Neural cell (in vitro differentiated cells): ENCODE data around the gene FXYD6. TPM values are rescaled to one million over a fixed set of nuclear protein-coding genes. Genes with fewer than 3 reads are reported as not detected.

ENCODE experiments used
- H2AFZ ChIP-seq: fragments of 200-600, 300-800 bp; sonication (generic), shearing (Covaris generic); 2 replicates; pipeline ENCODE4 v1.6.0; 2014; ENCODE audit warnings: low read depth, mild to moderate bottlenecking, antibody characterized with exemption, low read length, moderate library complexity
- H3F3A ChIP-seq: fragments of 200-600 bp; shearing (Covaris generic); 2 replicates; pipeline ENCODE4 v1.6.1; 2016; ENCODE audit warnings: mild to moderate bottlenecking, moderate library complexity, mixed read lengths, antibody characterized with exemption, low read length; ENCODE audit not compliant: insufficient read depth, poor library complexity, severe bottlenecking
- H3K27ac ChIP-seq: fragments of 200-600, 300-800 bp; sonication (generic), shearing (Covaris generic); 2 replicates; pipeline ENCODE4 v1.5.1; 2014; ENCODE audit warnings: mild to moderate bottlenecking, low read length, moderate library complexity
- H3K27me3 ChIP-seq: fragments of 300-800, 200-600 bp; sonication (generic), shearing (Covaris generic); 2 replicates; pipeline ENCODE4 v1.6.0; 2014; ENCODE audit warnings: mild to moderate bottlenecking, low read depth, low read length, moderate library complexity; ENCODE audit not compliant: insufficient read depth
- H3K36me3 ChIP-seq: fragments of 300-800, 200-600 bp; sonication (generic), shearing (Covaris generic); 2 replicates; pipeline ENCODE4 v1.5.1; 2014; ENCODE audit warnings: mild to moderate bottlenecking, antibody characterized with exemption, low read length, moderate library complexity; ENCODE audit not compliant: insufficient read depth
- H3K4me2 ChIP-seq: fragments of 300-800, 200-600 bp; sonication (generic), shearing (Covaris generic); 2 replicates; pipeline ENCODE4 v1.6.0; 2014; ENCODE audit warnings: mild to moderate bottlenecking, low read length
- H3K4me3 ChIP-seq: fragments of 300-800, 200-600 bp; sonication (generic), shearing (Covaris generic); 2 replicates; pipeline ENCODE4 v1.5.1; 2014; ENCODE audit warnings: mild to moderate bottlenecking, low read length, moderate library complexity
- H3K79me2 ChIP-seq: fragments of 200-600 bp; shearing (Covaris generic); replicated peaks from 2 replicates; pipeline ENCODE4 v1.6.0; 2014; ENCODE audit warnings: mild to moderate bottlenecking, low read length, moderate library complexity; ENCODE audit not compliant: insufficient read depth
- H3K9ac ChIP-seq: fragments of 300-800, 200-600 bp; sonication (generic), shearing (Covaris generic); 2 replicates; pipeline ENCODE4 v1.6.1; 2016; ENCODE audit warnings: mild to moderate bottlenecking, low read length, mixed read lengths
- H3K9me2 ChIP-seq: fragments of 200-600 bp; shearing (Covaris generic); 2 replicates; pipeline ENCODE4 v1.6.1; 2016; ENCODE audit warnings: mild to moderate bottlenecking, low read length, mixed read lengths; ENCODE audit not compliant: insufficient read depth
- H3K9me3 ChIP-seq: fragments of 200-600, 300-800 bp; sonication (generic), shearing (Covaris generic); 2 replicates; pipeline ENCODE4 v1.6.1; 2016; ENCODE audit warnings: mild to moderate bottlenecking, mixed run types, low read length, moderate library complexity, mixed read lengths
- H4K20me1 ChIP-seq: fragments of 200-600 bp; shearing (Covaris generic); 2 replicates; pipeline ENCODE4 v1.6.1; 2016; ENCODE audit warnings: mild to moderate bottlenecking, mixed run types; ENCODE audit not compliant: insufficient read depth
- EP300 ChIP-seq: fragments of 450-650 bp; conservative IDR thresholded peaks from 2 replicates; pipeline ENCODE4 v1.6.1; 2014; ENCODE audit warnings: antibody characterized with exemption, mild to moderate bottlenecking, moderate library complexity; ENCODE audit not compliant: poor library complexity, severe bottlenecking
- EZH2 ChIP-seq: fragments of 200-600, 300-800 bp; shearing (Covaris generic), sonication (generic); IDR thresholded peaks from 2 replicates; pipeline ENCODE4 v1.6.1; 2014; ENCODE audit warnings: antibody characterized with exemption, low read length, borderline replicate concordance, mild to moderate bottlenecking; ENCODE audit not compliant: insufficient read depth, poor library complexity, severe bottlenecking
- MXI1 ChIP-seq: fragments of 450-650 bp; conservative IDR thresholded peaks from 2 replicates; pipeline ENCODE4 v1.6.1; 2014; ENCODE audit warnings: antibody characterized with exemption, mild to moderate bottlenecking; ENCODE audit not compliant: poor library complexity, severe bottlenecking
- POLR2AphosphoS5 ChIP-seq: IDR thresholded peaks from 2 replicates; pipeline ENCODE4 v1.6.1; 2012
- RAD21 ChIP-seq: fragments of 450-650 bp; conservative IDR thresholded peaks from 2 replicates; pipeline ENCODE4 v1.6.1; 2014; ENCODE audit warnings: antibody characterized with exemption, mild to moderate bottlenecking, moderate library complexity
- SMC3 ChIP-seq: fragments of 450-650 bp; conservative IDR thresholded peaks from 2 replicates; pipeline ENCODE4 v1.6.1; 2014; ENCODE audit warnings: antibody characterized with exemption, mild to moderate bottlenecking, moderate library complexity; ENCODE audit not compliant: poor library complexity
- TAF1 ChIP-seq: IDR thresholded peaks from 2 replicates; pipeline ENCODE4 v1.6.1; 2012; ENCODE audit warnings: low read depth
- polyA plus RNA-seq: library from polyadenylated mRNA; depleted of rRNA; stranded (reverse); fragments of >200 nt; gene quantifications from 2 replicates; pipeline ENCODE4 v1.2.3, GENCODE V29; 2014
- TF ChIP-seq, protein P1 (sequence below): IDR thresholded peaks from 2 replicates; pipeline ENCODE4 v1.6.1; 2012; ENCODE audit warnings: borderline replicate concordance
- TF ChIP-seq, protein P2 (sequence below): fragments of 450-650 bp; IDR thresholded peaks from 2 replicates; pipeline ENCODE4 v1.5.1; 2014; ENCODE audit warnings: antibody characterized with exemption, mild to moderate bottlenecking, moderate library complexity; ENCODE audit not compliant: poor library complexity, severe bottlenecking

Gene FXYD6
- polyA plus RNA-seq, 1 donor from 2014 or later, result 218 TPM

DNA sequence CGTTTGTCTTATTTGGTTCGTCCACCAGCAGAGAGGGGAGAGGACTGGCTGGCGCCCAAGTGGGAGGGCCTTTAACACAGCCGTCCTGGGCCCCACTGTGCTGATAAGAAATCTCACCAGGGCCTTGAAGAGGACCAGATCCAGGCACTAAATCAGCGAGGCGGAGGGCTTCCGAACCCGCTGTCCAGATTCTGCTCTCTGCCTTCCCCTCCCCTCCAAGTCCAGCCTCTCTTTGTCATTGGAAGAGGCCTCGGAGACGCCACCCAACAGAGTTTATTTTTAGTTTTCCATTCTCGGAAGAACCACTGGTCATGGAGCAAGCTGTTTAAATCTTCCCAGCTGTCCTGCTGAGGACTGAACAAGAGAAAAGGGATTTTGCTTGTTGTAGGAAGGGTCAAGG lies 9.3 kb upstream of the FXYD6 start:
- Histone ChIP-seq H3K27ac (no peak overlapping the region), H3K27me3 (no peaks in the 10 kb centered on the region), H3K9me2 (no peaks in the 10 kb centered on the region), H2AFZ (no peak overlapping the region), H3K36me3 (no peaks in the 10 kb centered on the region), H3K4me2 (no peak overlapping the region), H3K9me3 (no peaks in the 10 kb centered on the region), H3K4me3 (no peak overlapping the region), H4K20me1 (no peaks in the 10 kb centered on the region), H3K79me2 (no peaks in the 10 kb centered on the region), H3F3A (no peaks in the 10 kb centered on the region), H3K9ac (no peak overlapping the region)
- TF ChIP-seq RAD21 (no peak), EZH2 (no peak), EP300 (no peak), SMC3 (no peak), MXI1 (no peak), POLR2AphosphoS5 (no peak), TAF1 (no peak)
- TF ChIP-seq, protein P1, sequence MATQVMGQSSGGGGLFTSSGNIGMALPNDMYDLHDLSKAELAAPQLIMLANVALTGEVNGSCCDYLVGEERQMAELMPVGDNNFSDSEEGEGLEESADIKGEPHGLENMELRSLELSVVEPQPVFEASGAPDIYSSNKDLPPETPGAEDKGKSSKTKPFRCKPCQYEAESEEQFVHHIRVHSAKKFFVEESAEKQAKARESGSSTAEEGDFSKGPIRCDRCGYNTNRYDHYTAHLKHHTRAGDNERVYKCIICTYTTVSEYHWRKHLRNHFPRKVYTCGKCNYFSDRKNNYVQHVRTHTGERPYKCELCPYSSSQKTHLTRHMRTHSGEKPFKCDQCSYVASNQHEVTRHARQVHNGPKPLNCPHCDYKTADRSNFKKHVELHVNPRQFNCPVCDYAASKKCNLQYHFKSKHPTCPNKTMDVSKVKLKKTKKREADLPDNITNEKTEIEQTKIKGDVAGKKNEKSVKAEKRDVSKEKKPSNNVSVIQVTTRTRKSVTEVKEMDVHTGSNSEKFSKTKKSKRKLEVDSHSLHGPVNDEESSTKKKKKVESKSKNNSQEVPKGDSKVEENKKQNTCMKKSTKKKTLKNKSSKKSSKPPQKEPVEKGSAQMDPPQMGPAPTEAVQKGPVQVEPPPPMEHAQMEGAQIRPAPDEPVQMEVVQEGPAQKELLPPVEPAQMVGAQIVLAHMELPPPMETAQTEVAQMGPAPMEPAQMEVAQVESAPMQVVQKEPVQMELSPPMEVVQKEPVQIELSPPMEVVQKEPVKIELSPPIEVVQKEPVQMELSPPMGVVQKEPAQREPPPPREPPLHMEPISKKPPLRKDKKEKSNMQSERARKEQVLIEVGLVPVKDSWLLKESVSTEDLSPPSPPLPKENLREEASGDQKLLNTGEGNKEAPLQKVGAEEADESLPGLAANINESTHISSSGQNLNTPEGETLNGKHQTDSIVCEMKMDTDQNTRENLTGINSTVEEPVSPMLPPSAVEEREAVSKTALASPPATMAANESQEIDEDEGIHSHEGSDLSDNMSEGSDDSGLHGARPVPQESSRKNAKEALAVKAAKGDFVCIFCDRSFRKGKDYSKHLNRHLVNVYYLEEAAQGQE, result no peak
- TF ChIP-seq, protein P2, sequence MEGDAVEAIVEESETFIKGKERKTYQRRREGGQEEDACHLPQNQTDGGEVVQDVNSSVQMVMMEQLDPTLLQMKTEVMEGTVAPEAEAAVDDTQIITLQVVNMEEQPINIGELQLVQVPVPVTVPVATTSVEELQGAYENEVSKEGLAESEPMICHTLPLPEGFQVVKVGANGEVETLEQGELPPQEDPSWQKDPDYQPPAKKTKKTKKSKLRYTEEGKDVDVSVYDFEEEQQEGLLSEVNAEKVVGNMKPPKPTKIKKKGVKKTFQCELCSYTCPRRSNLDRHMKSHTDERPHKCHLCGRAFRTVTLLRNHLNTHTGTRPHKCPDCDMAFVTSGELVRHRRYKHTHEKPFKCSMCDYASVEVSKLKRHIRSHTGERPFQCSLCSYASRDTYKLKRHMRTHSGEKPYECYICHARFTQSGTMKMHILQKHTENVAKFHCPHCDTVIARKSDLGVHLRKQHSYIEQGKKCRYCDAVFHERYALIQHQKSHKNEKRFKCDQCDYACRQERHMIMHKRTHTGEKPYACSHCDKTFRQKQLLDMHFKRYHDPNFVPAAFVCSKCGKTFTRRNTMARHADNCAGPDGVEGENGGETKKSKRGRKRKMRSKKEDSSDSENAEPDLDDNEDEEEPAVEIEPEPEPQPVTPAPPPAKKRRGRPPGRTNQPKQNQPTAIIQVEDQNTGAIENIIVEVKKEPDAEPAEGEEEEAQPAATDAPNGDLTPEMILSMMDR, result no peak

DNA sequence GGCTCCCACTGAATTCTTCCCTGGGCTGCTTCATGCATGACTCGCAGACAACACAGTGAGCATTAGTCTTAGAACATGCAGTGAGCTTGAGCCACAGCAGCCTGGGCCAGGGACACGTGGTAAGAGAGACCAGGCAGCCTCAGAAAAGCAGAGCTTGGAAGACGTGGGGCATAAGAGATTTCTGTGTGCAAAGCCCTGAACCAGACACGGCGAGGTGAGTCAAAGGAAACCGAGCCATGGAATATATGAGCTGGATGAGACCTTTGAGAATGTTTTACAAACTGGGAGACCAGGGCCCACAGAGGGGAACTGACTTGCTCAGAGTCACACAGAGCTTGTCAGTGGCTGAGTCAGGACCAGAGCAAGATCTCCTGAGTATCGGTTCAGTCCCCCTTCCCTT lies 8.5 kb upstream of the FXYD6 start:
- H3K27me3 ChIP-seq, result no peaks in the 10 kb centered on the region
- H3K36me3 ChIP-seq, result no peaks in the 10 kb centered on the region
- no peak overlapping the region for H3K4me3 ChIP-seq
- H4K20me1 ChIP-seq, result no peaks in the 10 kb centered on the region
- no peak overlapping the region for H3K9ac ChIP-seq
- H3K9me2 ChIP-seq, result no peaks in the 10 kb centered on the region
- no peak overlapping the region for H2AFZ ChIP-seq
- no peaks in the 10 kb centered on the region for H3F3A ChIP-seq
- H3K27ac ChIP-seq, result no peak overlapping the region
- TF ChIP-seq EP300 (no peak), POLR2AphosphoS5 (no peak), EZH2 (no peak), MXI1 (no peak), RAD21 (no peak), TAF1 (no peak), SMC3 (no peak)
- TF ChIP-seq, protein P2, result no peak
- TF ChIP-seq, protein P1, result no peak
- no peaks in the 10 kb centered on the region for H3K79me2 ChIP-seq
- H3K4me2 ChIP-seq, result no peak overlapping the region
- no peaks in the 10 kb centered on the region for H3K9me3 ChIP-seq
